Panc1 (cell line): ENCODE results near the gene OGG1.

ENCODE experiments used
- REST ChIP-seq, 2 experiments: IDR thresholded peaks; 2 replicates each; pipeline ENCODE4 v1.6.1; 2011 to 2012; ENCODE audit warnings: low read depth in 2 of 2, control low read depth in 1 of 2, low read length in 1 of 2, mild to moderate bottlenecking in 1 of 2, moderate library complexity in 1 of 2; ENCODE audit not compliant: insufficient read depth in 1 of 2
- TF ChIP-seq, protein P1 (sequence below): fragments of 450-650 bp; IDR thresholded peaks from 2 replicates; pipeline ENCODE4 v1.5.1; 2017; ENCODE audit warnings: mild to moderate bottlenecking

GRCh38 chr3:9747267-9747666, 2.5 kb upstream of the OGG1 start:
- TF ChIP-seq, protein P1, sequence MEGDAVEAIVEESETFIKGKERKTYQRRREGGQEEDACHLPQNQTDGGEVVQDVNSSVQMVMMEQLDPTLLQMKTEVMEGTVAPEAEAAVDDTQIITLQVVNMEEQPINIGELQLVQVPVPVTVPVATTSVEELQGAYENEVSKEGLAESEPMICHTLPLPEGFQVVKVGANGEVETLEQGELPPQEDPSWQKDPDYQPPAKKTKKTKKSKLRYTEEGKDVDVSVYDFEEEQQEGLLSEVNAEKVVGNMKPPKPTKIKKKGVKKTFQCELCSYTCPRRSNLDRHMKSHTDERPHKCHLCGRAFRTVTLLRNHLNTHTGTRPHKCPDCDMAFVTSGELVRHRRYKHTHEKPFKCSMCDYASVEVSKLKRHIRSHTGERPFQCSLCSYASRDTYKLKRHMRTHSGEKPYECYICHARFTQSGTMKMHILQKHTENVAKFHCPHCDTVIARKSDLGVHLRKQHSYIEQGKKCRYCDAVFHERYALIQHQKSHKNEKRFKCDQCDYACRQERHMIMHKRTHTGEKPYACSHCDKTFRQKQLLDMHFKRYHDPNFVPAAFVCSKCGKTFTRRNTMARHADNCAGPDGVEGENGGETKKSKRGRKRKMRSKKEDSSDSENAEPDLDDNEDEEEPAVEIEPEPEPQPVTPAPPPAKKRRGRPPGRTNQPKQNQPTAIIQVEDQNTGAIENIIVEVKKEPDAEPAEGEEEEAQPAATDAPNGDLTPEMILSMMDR: no peak
- TF ChIP-seq REST (IDR thresholded peaks at IDR 0.05; ENCODE audit: insufficient read depth in 1 of 2, low read depth in 2 of 2, low read length in 1 of 2): no peak
